HepG2 (cell line): Measurements from ENCODE around the gene ID3. TPM values are rescaled to one million over a fixed set of nuclear protein-coding genes. Genes with fewer than 3 reads are reported as not detected.

Experiments
- ETV6 ChIP-seq: sonication (generic); formaldehyde crosslinking; conservative IDR thresholded peaks from 2 replicates; pipeline ENCODE4 v1.4.0; 2020; ENCODE audit warnings: missing genetic modification reagents
- EZH2 ChIP-seq: conservative IDR thresholded peaks from 2 replicates; pipeline ENCODE4 v1.6.1; 2012; ENCODE audit warnings: mild to moderate bottlenecking, low read depth, low read length, moderate library complexity
- HNRNPUL1 ChIP-seq: fragments of 200-400 bp; formaldehyde crosslinking; IDR thresholded peaks from 2 replicates; pipeline ENCODE4 v1.6.1; 2017; ENCODE audit warnings: low read depth, mild to moderate bottlenecking, low read length, moderate library complexity
- KLF13 ChIP-seq: sonication (generic); formaldehyde crosslinking; IDR thresholded peaks from 2 replicates; pipeline ENCODE4 v1.4.0; 2020; ENCODE audit warnings: mild to moderate bottlenecking, missing genetic modification reagents
- SALL1 ChIP-seq: sonication (generic); formaldehyde crosslinking; IDR thresholded peaks from 2 replicates; pipeline ENCODE4 v1.8.0; 2022; ENCODE audit warnings: mild to moderate bottlenecking, missing genetic modification reagents
- ZBTB42 ChIP-seq: sonication (generic); formaldehyde crosslinking; IDR thresholded peaks from 2 replicates; pipeline ENCODE4 v1.5.0; 2020; ENCODE audit warnings: mild to moderate bottlenecking, missing genetic modification reagents
- ZBTB7A ChIP-seq: sonication (generic); formaldehyde crosslinking; IDR thresholded peaks from 2 replicates; pipeline ENCODE4 v1.8.0; 2022; ENCODE audit warnings: mild to moderate bottlenecking, missing genetic modification reagents
- ZFYVE20 ChIP-seq: sonication (generic); formaldehyde crosslinking; IDR thresholded peaks from 2 replicates; pipeline ENCODE4 v1.8.0; 2023; ENCODE audit warnings: low read depth, mild to moderate bottlenecking, moderate library complexity, missing genetic modification reagents, borderline replicate concordance
- ZKSCAN1 ChIP-seq: fragments of 150-350 bp; IDR thresholded peaks from 2 replicates; pipeline ENCODE4 v1.6.1; 2014; ENCODE audit warnings: low read length
- ZKSCAN5 ChIP-seq: sonication (generic); formaldehyde crosslinking; IDR thresholded peaks from 2 replicates; pipeline ENCODE4 v1.5.1; 2020; ENCODE audit warnings: mild to moderate bottlenecking, missing genetic modification reagents
- ZNF260 ChIP-seq: sonication (generic); formaldehyde crosslinking; IDR thresholded peaks from 2 replicates; pipeline ENCODE4 v1.4.0; 2020; ENCODE audit warnings: missing genetic modification reagents, low read depth, mild to moderate bottlenecking, borderline replicate concordance
- ZNF296 ChIP-seq: sonication (generic); formaldehyde crosslinking; conservative IDR thresholded peaks from 2 replicates; pipeline ENCODE4 v1.5.0; 2020; ENCODE audit warnings: mild to moderate bottlenecking, missing genetic modification reagents
- ZNF546 ChIP-seq: sonication (generic); formaldehyde crosslinking; conservative IDR thresholded peaks from 2 replicates; pipeline ENCODE4 v1.8.1; 2023; ENCODE audit warnings: mild to moderate bottlenecking, missing genetic modification reagents
- ZNF556 ChIP-seq: sonication (generic); formaldehyde crosslinking; IDR thresholded peaks from 2 replicates; pipeline ENCODE4 v1.4.0; 2020; ENCODE audit warnings: mild to moderate bottlenecking, missing genetic modification reagents, borderline replicate concordance
- ZNF644 ChIP-seq: IDR thresholded peaks from 2 replicates; pipeline ENCODE4 v1.6.1; 2016; ENCODE audit warnings: low read depth
- ZNF746 ChIP-seq: sonication (generic); formaldehyde crosslinking; IDR thresholded peaks from 2 replicates; pipeline ENCODE4 v1.8.0; 2022; ENCODE audit warnings: mild to moderate bottlenecking, missing genetic modification reagents
- ZSCAN30 ChIP-seq: sonication (generic); formaldehyde crosslinking; IDR thresholded peaks from 2 replicates; pipeline ENCODE4 v1.5.0; 2020; ENCODE audit warnings: mild to moderate bottlenecking, missing genetic modification reagents
- polyA plus RNA-seq, 8 experiments: library from polyadenylated mRNA; depleted of rRNA in 3 of 8; stranded (reverse) in 7 of 8; unstranded in 1 of 8; fragments of >200 nt; fragmentation: Illumina TruSeq in 4 of 8; extraction: Trizol in 4 of 8; gene quantifications; 2 replicates each; pipeline versions ENCODE4 v1.2.1 to v1.2.3, GENCODE V29; 2011 to 2016; ENCODE audit warnings: low read depth in 4 of 8, missing spikeins in 1 of 8, mixed read lengths in 1 of 8; ENCODE audit not compliant: insufficient read depth in 1 of 8
- total RNA-seq, 5 experiments: library from RNA; depleted of rRNA; stranded (reverse); fragments of >200 nt; fragmentation: Illumina TruSeq; extraction: Trizol; gene quantifications; 2 replicates each; pipeline ENCODE4 v1.2.3, GENCODE V29; 2016; ENCODE audit warnings: low read depth in 1 of 5
- TF ChIP-seq, protein P1 (sequence below): sonication (generic); formaldehyde crosslinking; IDR thresholded peaks from 2 replicates; pipeline ENCODE4 v1.4.0; 2020; ENCODE audit warnings: mild to moderate bottlenecking, missing genetic modification reagents
- TF ChIP-seq, protein P2 (sequence below): sonication (generic); formaldehyde crosslinking; IDR thresholded peaks from 2 replicates; pipeline ENCODE4 v1.8.0; 2022; ENCODE audit warnings: mild to moderate bottlenecking, missing genetic modification reagents, moderate library complexity
- TF ChIP-seq, protein P3 (sequence below): sonication (generic); formaldehyde crosslinking; IDR thresholded peaks from 2 replicates; pipeline ENCODE4 v1.4.0; 2020; ENCODE audit warnings: missing genetic modification reagents
- TF ChIP-seq, protein P4 (sequence below): sonication (generic); formaldehyde crosslinking; IDR thresholded peaks from 2 replicates; pipeline ENCODE4 v1.4.0; 2020; ENCODE audit warnings: missing genetic modification reagents, borderline replicate concordance
- TF ChIP-seq, protein P5 (sequence below): sonication (generic); formaldehyde crosslinking; IDR thresholded peaks from 2 replicates; pipeline ENCODE4 v1.5.0; 2020; ENCODE audit warnings: missing genetic modification reagents

The ID3 gene
- total and polyA plus RNA-seq, 2 of the 13 experiments (the other 11 are each of a cell fraction or from before 2014, with no cell fraction given), result 64.8 to 115 TPM

DNA sequence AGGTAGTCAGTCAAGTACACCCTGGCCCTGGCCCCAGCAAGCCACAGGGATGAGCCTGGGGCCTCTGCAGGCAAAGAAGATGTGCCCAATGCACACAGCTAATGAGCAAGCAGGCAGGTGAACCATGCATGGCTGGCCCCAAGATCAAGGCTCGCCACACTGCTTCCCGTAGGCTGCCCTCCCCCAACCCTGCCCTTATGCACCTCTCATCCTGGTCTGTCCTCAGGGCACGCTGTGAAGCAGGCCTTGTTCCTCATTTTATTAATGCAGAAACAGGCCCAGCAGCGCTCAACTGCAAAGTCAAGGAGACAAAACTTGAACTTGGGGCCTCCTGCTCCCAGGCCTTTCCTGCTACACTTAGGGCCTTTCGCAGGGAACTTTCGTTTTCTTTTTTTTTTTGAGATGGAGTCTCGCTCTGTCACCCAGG, 35.6 kb upstream of the ID3 start (continued):
- TF ChIP-seq EZH2 (no peak), ZSCAN30 (no peak), ZBTB7A (CRISPR knock-in tag) (no peak), ZBTB42 (CRISPR knock-in tag) (no peak), ZKSCAN1 (no peak), ZKSCAN5 (CRISPR knock-in tag) (no peak), ZNF746 (CRISPR knock-in tag) (no peak), ZNF556 (CRISPR knock-in tag) (no peak), ZNF546 (CRISPR knock-in tag) (no peak), ETV6 (CRISPR knock-in tag) (no peak), ZFYVE20 (CRISPR knock-in tag) (no peak), ZNF644 (0 out of 2 replicates have a peak, but pooled peaks have one; percentile 15), SALL1 (peak; percentile 53), KLF13 (CRISPR knock-in tag) (no peak), HNRNPUL1 (no peak), ZNF296 (CRISPR knock-in tag) (no peak), ZNF260 (CRISPR knock-in tag) (no peak)
- TF ChIP-seq, protein P1, sequence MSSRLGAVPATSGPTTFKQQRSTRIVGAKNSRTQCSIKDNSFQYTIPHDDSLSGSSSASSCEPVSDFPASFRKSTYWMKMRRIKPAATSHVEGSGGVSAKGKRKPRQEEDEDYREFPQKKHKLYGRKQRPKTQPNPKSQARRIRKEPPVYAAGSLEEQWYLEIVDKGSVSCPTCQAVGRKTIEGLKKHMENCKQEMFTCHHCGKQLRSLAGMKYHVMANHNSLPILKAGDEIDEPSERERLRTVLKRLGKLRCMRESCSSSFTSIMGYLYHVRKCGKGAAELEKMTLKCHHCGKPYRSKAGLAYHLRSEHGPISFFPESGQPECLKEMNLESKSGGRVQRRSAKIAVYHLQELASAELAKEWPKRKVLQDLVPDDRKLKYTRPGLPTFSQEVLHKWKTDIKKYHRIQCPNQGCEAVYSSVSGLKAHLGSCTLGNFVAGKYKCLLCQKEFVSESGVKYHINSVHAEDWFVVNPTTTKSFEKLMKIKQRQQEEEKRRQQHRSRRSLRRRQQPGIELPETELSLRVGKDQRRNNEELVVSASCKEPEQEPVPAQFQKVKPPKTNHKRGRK (CRISPR knock-in tag), result no peak
- TF ChIP-seq, protein P2, sequence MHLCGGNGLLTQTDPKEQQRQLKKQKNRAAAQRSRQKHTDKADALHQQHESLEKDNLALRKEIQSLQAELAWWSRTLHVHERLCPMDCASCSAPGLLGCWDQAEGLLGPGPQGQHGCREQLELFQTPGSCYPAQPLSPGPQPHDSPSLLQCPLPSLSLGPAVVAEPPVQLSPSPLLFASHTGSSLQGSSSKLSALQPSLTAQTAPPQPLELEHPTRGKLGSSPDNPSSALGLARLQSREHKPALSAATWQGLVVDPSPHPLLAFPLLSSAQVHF, result no peak
- TF ChIP-seq, protein P3, sequence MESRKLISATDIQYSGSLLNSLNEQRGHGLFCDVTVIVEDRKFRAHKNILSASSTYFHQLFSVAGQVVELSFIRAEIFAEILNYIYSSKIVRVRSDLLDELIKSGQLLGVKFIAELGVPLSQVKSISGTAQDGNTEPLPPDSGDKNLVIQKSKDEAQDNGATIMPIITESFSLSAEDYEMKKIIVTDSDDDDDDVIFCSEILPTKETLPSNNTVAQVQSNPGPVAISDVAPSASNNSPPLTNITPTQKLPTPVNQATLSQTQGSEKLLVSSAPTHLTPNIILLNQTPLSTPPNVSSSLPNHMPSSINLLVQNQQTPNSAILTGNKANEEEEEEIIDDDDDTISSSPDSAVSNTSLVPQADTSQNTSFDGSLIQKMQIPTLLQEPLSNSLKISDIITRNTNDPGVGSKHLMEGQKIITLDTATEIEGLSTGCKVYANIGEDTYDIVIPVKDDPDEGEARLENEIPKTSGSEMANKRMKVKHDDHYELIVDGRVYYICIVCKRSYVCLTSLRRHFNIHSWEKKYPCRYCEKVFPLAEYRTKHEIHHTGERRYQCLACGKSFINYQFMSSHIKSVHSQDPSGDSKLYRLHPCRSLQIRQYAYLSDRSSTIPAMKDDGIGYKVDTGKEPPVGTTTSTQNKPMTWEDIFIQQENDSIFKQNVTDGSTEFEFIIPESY (CRISPR knock-in tag), result no peak
- TF ChIP-seq, protein P4, sequence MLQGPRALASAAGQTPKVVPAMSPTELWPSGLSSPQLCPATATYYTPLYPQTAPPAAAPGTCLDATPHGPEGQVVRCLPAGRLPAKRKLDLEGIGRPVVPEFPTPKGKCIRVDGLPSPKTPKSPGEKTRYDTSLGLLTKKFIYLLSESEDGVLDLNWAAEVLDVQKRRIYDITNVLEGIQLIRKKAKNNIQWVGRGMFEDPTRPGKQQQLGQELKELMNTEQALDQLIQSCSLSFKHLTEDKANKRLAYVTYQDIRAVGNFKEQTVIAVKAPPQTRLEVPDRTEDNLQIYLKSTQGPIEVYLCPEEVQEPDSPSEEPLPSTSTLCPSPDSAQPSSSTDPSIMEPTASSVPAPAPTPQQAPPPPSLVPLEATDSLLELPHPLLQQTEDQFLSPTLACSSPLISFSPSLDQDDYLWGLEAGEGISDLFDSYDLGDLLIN (CRISPR knock-in tag), result no peak
- TF ChIP-seq, protein P5, sequence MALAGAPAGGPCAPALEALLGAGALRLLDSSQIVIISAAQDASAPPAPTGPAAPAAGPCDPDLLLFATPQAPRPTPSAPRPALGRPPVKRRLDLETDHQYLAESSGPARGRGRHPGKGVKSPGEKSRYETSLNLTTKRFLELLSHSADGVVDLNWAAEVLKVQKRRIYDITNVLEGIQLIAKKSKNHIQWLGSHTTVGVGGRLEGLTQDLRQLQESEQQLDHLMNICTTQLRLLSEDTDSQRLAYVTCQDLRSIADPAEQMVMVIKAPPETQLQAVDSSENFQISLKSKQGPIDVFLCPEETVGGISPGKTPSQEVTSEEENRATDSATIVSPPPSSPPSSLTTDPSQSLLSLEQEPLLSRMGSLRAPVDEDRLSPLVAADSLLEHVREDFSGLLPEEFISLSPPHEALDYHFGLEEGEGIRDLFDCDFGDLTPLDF (CRISPR knock-in tag), result no peak
